Stimulated activated CD4-positive, alpha-beta T cell treated with anti-CD3 and anti-CD28 coated beads, Interleukin-15, amount 100 ng/mL, for 24 hours (primary cell): Measurements from ENCODE around the gene FBXL20.

Experiments
- DNase-seq: peaks from one replicate; pipeline ENCODE4 v3.0.0-alpha.2; 2020

The FBXL20 gene

GRCh38 chr17:39223907-39224777, 177.3 kb downstream of the FBXL20 start:
- no peak for DNase-seq

DNA sequence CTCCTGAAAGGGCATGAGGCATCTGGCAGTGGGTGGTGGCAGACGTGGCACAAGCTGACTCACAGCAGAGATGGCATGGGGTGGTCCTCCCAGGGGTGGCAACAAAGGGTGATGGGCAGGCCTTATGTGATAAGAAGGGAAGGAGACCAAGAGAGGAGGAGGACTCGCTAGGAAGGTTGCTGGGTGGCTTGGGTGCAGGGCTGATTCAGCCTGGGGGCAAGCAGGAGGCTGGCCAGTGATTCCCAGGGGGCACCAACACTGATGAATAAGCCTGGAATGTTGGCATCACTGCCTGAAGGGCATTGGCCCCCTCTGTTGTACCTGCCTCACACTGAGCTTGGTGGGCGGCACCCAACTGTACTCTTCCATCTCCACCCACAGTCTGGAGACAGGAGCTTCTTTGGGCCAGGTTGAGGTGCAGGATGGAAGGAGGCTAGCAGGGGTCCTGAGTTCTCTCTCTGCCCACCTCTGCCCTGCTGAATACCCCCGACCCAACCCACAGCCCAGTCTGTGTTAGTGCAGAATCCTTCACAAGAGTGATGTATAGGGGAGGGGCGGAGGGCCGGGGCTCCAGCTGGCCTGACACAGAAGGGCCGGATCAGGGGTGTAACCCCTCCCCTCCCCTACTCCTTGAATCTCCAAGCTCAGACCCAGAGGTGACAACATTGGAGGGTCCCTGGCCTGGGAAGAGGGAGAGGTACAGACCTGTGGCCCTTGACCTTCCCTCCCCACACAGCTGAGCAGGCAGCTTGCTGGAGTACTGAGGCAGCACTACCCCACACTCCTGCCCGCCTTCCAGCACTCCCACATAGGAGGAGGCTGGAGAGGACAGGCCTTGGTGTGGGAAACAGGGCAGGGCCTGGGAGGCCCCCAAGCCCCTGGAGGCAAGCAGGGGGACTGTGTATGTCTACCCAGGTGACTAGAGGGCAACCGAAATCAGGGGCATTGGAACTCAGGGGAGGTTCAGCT, 178.3 kb downstream of the FBXL20 start:
- no peak for DNase-seq

- DNase-seq: no peak
These were observed 179.3 kb downstream of the FBXL20 start for GRCh38 chr17:39222151-39222550.

GRCh38 chr17:39221572-39221971, 179.9 kb downstream of the FBXL20 start:
- no peak for DNase-seq

DNA sequence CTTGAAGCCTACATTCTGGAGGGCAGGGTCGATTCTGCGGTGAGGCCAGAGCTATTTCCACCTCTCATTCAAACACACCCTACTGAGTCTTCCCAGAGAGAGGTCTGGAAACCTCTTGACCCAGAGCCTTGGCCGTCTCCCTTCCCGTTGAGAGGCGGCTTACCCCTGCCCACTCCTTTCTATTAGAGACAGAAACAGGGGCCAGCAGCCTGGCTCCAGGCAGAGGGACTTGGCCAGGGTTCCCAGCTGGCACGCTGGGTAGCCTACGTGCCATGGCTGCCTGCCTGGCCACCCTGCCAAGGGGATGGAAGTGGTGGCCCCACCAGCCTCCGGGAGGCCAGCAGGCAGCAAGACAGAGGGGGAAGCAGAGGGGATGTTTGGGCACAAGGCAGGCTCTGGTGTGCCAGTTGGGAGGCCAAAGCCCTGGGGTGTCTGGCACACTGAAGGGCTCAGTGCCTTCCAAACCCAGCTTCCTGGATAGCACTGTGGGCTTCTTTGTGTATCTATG, 181.7 kb downstream of the FBXL20 start:
- DNase-seq: no peak

DNA sequence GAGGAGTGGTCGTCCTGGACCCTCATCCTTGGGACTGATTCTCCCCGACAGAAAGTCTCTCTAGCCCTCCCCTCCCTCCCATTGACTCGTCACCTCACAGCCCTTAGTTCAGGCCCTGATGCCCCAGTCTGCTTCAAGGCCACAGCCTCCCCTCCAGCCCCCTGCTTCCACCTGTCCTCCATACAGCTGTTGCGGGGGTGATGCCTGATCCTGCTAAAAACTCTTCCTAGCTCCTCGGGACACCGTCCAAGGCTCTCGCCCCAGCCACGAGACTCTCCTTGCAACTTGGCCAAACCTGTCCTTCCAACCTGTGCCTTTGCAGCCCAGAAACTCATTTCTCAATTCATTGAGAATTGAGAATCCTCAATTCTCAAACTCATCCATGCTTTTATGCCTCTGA, 182.5 kb downstream of the FBXL20 start:
- no peak for DNase-seq

DNA sequence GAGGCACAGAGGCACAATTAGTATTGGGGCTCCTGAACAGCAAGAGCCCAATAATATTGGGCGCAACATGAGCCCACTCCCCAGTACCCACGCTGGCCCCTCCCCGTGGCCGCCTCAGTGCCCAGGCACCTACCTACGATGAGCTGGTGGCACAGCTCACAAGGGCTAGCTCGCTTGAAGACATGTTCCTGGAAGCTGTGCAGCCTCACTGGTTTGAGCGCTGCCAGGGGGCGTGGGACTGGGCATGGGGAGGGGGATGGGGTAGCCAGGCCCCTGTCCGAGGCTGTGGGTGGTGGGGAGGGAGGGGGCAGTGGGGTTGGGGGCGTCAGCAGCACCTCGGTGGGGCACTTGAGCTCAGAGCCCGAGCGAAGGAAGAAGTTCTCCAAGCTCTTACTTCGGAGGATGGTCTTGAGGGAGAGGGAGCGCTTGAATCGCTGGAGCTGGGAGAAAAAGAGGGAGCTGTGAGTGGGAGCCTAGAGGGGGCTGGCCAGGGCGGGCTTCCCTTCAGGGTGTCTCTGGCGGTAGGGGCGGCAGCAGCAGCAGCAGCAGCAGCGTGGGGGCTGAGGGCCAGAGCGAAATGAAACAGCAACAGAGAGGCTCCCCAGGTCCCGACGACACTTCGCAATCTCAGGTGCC, 183.6 kb downstream of the FBXL20 start:
- DNase-seq: no peak

DNA sequence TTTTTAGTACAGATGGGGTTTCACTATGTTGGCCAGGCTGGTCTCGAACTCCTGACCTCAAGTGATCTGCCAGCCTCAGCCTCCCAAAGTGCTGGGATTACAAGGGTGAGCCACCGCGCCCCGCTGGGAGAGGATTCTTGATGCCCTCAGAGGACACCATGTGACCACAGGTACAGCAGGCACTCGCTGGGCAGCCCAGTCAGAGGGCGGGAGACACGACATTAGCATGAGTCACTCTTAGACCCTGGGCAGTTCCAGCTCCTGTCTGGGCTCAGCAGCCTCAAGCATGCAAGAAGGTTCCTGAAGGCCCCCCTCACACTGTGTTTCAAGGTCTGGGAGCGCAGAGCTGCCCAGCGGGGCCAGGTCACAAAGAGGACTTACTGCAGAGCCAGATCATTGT, 187.6 kb downstream of the FBXL20 start:
- no peak for DNase-seq

- no peak for DNase-seq
These were observed 188.5 kb downstream of the FBXL20 start for GRCh38 chr17:39212841-39213480.

DNA sequence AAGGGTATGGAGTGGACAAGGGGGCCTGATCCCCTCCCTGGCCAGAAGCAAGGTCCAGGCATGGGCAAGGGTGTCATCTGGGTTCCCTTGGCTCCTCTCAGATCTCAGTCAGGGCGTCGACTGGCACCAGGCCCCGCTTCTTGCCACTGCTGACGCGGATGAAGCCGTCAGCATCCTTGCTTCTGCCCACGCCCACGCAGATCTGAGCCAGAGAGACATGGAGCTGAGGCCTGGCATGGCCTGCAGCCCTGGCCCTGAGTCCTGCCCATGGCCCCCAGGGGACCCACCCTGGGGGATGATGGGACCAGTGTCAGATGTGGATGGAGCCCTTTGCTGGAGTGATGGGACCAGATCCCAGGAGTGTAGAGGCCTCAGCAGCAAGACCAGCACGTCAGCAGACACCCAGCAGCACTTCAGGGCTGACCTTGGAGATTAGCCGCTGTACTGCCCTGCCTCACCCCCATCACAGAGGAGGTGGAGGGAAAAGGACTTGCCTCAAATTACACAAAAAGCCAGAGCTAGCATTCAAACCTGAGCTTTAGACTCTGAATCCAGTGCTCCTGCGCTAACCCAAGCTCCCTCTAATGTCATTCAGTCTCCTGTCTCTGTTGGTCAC, 189.1 kb downstream of the FBXL20 start:
- DNase-seq: no peak

- no peak for DNase-seq
These were observed 191.4 kb downstream of the FBXL20 start for GRCh38 chr17:39210093-39210434.

- peak; percentile 79 for DNase-seq
These were observed 191.9 kb downstream of the FBXL20 start for GRCh38 chr17:39209317-39210092.

DNA sequence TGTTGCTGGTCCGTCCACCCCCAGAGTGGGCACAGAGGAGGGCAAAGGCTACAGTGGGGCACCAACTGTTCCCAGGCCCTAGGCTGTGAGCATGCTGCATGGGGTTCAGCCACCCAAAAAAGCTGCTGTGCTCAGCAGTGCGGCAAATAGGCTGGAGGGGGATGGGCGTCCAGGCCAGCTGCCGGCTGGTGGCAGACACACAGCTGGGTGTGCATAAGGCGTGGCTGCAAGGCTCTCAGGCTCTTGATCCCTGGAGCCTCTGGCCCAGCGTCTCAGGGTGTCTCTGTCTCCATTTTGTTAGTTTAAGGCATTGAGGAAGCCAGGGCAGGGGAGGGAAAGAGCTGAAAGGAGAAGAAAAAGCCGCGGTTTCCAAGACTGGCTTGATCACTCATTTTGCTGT, 192.5 kb downstream of the FBXL20 start:
- no peak for DNase-seq

DNA sequence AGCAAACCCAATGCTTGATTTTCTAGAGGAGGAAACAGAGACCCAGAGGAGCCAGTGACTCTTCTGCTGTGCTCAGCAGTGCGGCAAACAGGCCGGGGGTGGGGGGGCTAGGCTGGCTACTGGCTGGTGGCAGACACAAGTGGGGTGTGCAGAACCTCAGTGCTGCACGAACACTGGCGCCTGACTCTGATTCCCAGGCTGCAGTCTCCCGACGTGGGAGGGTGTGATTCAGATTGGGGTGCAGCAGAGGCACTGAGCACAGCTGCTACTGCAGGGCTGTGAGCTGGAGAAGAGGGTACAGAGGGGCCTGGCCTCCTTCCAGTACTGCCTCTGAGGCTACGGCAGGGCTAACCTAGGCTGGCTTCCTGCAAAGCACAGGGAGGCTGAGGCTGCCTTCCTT, 193.3 kb downstream of the FBXL20 start:
- DNase-seq: no peak

DNA sequence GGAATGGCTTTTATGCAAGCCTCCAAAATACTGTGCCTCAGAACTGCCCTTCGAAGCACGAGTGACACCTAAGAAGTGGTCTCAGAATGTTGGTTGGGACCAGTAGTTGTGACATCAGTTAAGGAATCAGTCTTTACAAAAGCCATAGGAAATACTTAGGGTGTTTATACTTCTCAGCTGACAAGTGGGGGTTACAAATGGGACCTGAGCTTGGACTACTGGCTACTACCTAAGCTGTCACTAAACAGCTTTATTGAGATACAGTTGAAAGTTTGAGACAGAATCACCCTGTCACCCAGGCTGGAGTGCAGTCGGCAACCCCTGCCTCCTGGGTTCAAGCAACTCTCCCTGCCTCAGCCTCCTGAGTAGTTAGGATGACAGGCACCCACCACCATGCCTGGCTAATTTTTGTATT, 196.3 kb downstream of the FBXL20 start:
- DNase-seq: no peak

- DNase-seq: no peak
These were observed 197.2 kb downstream of the FBXL20 start for GRCh38 chr17:39204245-39204644.
